Fibroblast of gingiva (primary cell): ENCODE results near the gene DOCK9.

Experiments used
- DNase-seq: peaks from one replicate; pipeline ENCODE4 v3.0.0-alpha.2; 2011; ENCODE audit warnings: low read depth

Gene DOCK9, protein sequence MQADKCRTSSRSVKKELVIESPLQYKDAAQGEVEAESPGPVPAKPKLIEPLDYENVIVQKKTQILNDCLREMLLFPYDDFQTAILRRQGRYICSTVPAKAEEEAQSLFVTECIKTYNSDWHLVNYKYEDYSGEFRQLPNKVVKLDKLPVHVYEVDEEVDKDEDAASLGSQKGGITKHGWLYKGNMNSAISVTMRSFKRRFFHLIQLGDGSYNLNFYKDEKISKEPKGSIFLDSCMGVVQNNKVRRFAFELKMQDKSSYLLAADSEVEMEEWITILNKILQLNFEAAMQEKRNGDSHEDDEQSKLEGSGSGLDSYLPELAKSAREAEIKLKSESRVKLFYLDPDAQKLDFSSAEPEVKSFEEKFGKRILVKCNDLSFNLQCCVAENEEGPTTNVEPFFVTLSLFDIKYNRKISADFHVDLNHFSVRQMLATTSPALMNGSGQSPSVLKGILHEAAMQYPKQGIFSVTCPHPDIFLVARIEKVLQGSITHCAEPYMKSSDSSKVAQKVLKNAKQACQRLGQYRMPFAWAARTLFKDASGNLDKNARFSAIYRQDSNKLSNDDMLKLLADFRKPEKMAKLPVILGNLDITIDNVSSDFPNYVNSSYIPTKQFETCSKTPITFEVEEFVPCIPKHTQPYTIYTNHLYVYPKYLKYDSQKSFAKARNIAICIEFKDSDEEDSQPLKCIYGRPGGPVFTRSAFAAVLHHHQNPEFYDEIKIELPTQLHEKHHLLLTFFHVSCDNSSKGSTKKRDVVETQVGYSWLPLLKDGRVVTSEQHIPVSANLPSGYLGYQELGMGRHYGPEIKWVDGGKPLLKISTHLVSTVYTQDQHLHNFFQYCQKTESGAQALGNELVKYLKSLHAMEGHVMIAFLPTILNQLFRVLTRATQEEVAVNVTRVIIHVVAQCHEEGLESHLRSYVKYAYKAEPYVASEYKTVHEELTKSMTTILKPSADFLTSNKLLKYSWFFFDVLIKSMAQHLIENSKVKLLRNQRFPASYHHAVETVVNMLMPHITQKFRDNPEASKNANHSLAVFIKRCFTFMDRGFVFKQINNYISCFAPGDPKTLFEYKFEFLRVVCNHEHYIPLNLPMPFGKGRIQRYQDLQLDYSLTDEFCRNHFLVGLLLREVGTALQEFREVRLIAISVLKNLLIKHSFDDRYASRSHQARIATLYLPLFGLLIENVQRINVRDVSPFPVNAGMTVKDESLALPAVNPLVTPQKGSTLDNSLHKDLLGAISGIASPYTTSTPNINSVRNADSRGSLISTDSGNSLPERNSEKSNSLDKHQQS (N-terminal part only)

DNA sequence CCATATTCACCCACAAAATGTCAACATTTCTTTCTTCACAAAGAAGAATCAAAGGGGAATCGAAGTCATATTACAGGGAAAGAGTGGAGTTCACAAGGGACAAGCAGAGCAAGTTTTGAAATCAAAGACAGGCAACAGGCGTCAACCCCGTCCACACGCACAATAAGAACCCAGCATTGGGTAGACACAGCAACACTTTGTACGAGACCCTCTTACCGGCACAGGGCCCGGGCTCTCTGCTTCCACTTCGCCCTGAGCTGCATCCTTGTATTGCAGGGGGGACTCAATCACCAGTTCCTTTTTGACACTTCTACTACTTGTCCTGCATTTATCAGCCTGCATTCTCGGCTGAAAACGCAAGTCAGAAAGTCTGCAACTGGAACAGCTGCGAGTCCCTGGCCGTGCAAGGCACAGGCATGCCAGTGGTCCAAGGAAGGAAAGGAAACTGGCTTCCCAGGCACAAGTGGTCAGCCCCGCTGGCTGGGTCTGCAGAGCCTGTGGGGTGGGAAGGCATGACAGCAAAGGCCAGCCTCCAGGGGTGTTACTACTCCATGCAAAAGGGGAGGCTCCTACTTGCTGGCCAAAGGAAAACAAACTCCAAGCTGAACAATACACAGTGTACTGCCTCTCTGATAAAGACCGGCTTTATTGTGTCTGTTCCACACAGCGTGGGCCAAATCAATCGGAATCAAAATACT is at the start of gene DOCK9:
Gene DOCK9, minus strand, starts transcription at position 497 of the 698 bp plus-strand sequence. Its CDS starts 155 bp downstream, at position 342.
- peak; percentile 41 for DNase-seq

- no peak for DNase-seq
Measured at GRCh38 chr13:99027260-99027659, 49.4 kb upstream of the DOCK9 start.

- no peak for DNase-seq
Measured at GRCh38 chr13:99022941-99023340, 45.1 kb upstream of the DOCK9 start.

- DNase-seq = peak; percentile 21
Measured at GRCh38 chr13:99018418-99019180, 40.7 kb upstream of the DOCK9 start.

- DNase-seq = peak; percentile 16
Measured at GRCh38 chr13:99015606-99016490, 38.0 kb upstream of the DOCK9 start.

- no peak for DNase-seq
Measured at GRCh38 chr13:99014522-99014921, 36.7 kb upstream of the DOCK9 start.

- no peak for DNase-seq
Measured at GRCh38 chr13:99013951-99014350, 36.1 kb upstream of the DOCK9 start.

- no peak for DNase-seq
Measured at GRCh38 chr13:99012539-99012938, 34.7 kb upstream of the DOCK9 start.

- DNase-seq = no peak
Measured at GRCh38 chr13:99009987-99010551, 32.2 kb upstream of the DOCK9 start.

DNA sequence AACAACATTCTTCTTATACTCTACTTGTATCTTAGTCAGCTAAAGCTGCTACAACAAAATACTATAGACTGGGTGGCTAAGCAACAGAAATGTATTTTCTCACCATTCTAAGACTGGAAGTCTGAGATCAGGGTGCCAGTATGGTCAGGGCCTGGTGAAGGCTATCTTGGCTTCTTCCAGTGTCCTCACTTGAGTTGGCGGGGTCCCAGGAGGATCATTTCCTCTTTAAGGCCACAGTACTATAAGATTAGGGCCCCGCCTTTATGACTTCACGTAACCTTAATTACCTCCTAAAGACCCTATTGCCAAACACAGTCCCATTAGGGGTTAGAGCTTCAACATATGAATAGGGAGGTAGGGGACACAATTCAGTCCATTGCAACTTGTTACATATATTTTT is 30.7 kb upstream of the DOCK9 start:
- DNase-seq = no peak

DNA sequence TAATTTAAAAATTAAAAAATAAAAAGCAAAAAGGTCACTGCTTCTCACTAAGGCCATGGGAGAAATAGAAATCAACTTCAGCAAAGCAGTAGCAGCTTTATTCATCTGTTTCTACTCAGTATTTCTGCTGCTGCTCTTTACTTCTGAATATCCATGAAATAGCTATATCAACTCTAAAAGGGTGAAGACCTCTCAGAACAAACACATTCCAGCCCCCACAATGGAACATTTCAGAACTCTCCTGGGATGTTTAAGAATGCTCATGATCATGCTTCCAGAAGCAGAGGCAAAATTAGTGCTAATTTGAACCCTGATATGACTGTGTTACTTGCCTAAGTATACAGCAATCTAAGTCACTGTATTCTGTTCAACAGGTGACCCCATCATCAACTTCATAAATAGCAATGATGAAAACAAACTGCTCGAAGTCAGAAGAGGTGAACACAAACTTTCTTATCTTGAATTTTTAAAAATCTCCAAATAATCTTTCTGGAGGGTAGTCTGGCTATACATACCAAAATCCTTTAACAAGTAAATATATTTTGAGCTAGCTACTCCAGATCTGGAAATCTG is 29.6 kb upstream of the DOCK9 start:
- no peak for DNase-seq

GRCh38 chr13:99005609-99006008 is 27.7 kb upstream of the DOCK9 start:
- no peak for DNase-seq

DNA sequence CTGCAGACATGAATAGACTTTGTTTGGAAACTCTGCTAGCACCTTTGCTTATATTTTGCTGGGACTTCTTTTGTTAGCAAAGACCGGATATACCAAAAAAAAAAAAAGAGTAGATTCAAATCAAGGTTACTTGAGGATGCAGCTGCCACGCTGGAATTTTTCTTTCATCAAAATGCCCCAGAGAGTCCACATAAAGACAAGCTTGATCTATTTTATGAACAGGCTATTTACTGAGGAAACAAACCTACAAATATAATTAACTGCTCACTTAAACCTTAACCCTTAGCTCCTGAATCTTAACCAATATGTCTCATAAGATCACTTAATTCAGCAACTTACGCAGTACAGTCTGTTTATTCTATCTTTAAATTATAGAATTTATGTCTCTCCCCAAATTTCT is 27.1 kb upstream of the DOCK9 start:
- no peak for DNase-seq

DNA sequence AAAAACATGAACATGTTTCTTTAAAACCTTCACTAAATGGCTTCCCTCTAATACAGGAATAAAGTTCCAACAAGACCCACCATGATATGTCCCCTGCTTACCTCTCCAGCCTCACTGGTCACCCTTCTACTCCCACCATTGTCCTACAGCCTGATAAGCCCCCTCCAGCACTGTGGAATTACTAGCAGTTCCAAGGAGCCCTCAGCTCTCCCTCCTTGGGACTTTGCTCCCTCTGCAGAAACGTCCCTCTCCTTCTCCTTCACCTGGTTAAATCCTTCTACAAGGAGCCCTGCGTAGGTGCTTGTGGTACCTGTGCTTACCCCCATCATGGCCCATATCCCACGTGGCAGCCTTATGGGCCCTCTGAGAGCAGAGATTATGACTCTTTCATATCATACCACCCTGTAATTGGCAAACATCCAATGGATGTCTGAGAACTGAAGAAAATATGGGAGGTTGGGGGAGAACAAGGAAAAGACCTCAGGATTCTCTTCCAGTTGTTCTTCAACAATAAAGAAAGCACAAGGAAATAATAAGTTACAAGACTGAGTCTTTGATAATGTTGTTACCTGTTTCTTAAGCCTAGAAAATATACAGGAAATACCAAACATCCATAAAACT is 26.1 kb upstream of the DOCK9 start:
- DNase-seq = no peak

GRCh38 chr13:99003186-99003585 is 25.3 kb upstream of the DOCK9 start:
- no peak for DNase-seq

DNA sequence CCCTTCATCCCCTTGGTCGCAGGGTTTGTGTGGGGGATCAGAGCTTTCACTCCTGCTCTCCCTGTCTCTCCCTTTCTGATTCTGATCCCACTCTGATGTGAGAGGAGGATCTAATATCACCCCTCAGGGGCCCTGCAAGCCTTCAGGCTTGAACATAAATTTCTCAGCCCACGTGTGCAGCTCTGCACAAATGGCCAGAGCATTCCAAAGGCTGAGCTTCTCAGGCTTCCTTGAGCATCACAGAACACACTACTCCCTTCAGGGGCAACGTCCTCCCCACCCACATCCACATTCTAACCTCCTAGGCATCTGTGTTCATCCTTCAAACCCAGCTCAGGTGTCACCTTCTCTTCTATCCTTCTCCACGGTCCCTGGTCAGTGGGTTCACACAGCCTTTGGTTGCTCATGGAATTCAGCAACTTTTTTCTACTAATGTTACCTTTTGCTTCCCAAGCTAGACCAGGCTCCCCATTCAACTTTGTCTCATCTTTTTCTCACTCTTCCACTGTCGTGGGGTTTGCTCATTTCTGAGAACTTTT is 24.4 kb upstream of the DOCK9 start:
- no peak for DNase-seq

GRCh38 chr13:99000137-99000536 is 22.3 kb upstream of the DOCK9 start:
- no peak for DNase-seq

DNA sequence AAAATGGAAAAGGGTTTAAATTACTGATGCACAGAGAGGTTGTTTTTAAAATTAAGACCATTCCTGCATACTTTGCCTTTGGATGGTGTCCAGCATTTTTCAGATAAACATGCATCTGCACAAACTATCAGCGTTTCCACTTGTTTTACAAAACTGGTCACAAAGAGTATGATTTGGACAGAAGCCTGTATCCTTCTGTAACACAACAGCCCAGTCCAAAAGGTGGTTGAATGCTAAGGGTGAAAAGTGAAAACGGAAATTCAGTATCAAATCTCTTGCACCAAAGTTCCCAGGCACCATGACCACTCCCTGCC is 21.7 kb upstream of the DOCK9 start:
- peak; percentile 42 for DNase-seq
